Kidney (tissue), 14 donors: ENCODE measurements around the gene SH2B2. TPM values are rescaled to one million over a fixed set of nuclear protein-coding genes. Genes with fewer than 3 reads are reported as not detected.

Source experiments
- DNase-seq, 5 donors: peaks; one replicate each; pipeline ENCODE4 v3.0.0-alpha.2; 2013 to 2020
- FAIRE-seq: peaks from 2 replicates; lab custom pipeline; 2012; peaks lifted over from hg19 to GRCh38; lab: Jason Lieb, UNC
- H3K27ac ChIP-seq, 2 donors: one replicate each; pipeline ENCODE4 v1.7.0; 2013; ENCODE audit warnings: low read depth in 2 of 2, low read length in 2 of 2, inconsistent platforms in 1 of 2
- H3K27me3 ChIP-seq: one replicate; pipeline ENCODE4 v1.7.1; 2013; ENCODE audit warnings: low read length, inconsistent platforms; ENCODE audit not compliant: control insufficient read depth, insufficient read depth
- H3K36me3 ChIP-seq, 3 donors: one replicate each; pipeline versions ENCODE4 v1.7.0 to v1.7.1; 2013; ENCODE audit warnings: low read length in 3 of 3, control low read depth in 1 of 3, inconsistent platforms in 1 of 3; ENCODE audit not compliant: insufficient read depth in 3 of 3, control insufficient read depth in 2 of 3
- H3K4me1 ChIP-seq, 3 donors: one replicate each; pipeline versions ENCODE4 v1.7.0 to v1.7.1; 2013; ENCODE audit warnings: low read length in 3 of 3, inconsistent platforms in 1 of 3, low read depth in 1 of 3; ENCODE audit not compliant: control insufficient read depth in 2 of 3, insufficient read depth in 2 of 3
- H3K4me3 ChIP-seq, 3 donors: one replicate each; pipeline versions ENCODE4 v1.7.0 to v1.8.1; 2013; ENCODE audit warnings: low read length in 3 of 3, control low read depth in 1 of 3, inconsistent platforms in 1 of 3
- H3K9ac ChIP-seq, 3 donors: one replicate each; pipeline versions ENCODE4 v1.7.0 to v1.7.1; 2013; ENCODE audit warnings: low read length in 3 of 3, control low read depth in 1 of 3, inconsistent platforms in 1 of 3
- H3K9me3 ChIP-seq, 3 donors: one replicate each; pipeline versions ENCODE4 v1.7.0 to v1.7.1; 2013; ENCODE audit warnings: low read length in 3 of 3, control low read depth in 1 of 3, inconsistent platforms in 1 of 3; ENCODE audit not compliant: control insufficient read depth in 2 of 3, insufficient read depth in 1 of 3
- CTCF ChIP-seq: IDR thresholded peaks from 3 replicates; pipeline ENCODE4 v1.5.1; 2012; ENCODE audit warnings: mild to moderate bottlenecking, moderate library complexity, borderline replicate concordance; ENCODE audit not compliant: insufficient read depth; ENCODE audit errors: extremely low read depth
- intact Hi-C: fragments of 100-400 bp; cut with DNase I; formaldehyde crosslinking; loops from one replicate; pipeline ENCODE4 v1.11.1; 2022
- polyA plus RNA-seq: library from polyadenylated mRNA; stranded (reverse); fragments of 350-450 nt; fragmentation: Illumina TruSeq; extraction: RNeasy Lipid Tissue Mini Kit (QIAGEN cat#74804); gene quantifications from one replicate; pipeline ENCODE4 v1.2.3, GENCODE V29; 2014; ENCODE audit warnings: low read depth, low replicate concordance; ENCODE audit not compliant: insufficient read depth
- total RNA-seq: library from RNA; stranded (reverse); fragmentation: NEBNext Ultra II Directional; extraction: Animal tissue kit (Norgen Biotek cat#: 25700); gene quantifications from one replicate; pipeline ENCODE4 v1.2.1, GENCODE V29; 2021
- donor health status: control.
- donor health status: control.
- donor health status: control.
- donor health status: control.
- donor health status: control.
- donor health status: DM: yes; HTN: yes; CAD: no.
- donor health status: Normal renal cell carcinoma (clear cell type).

Gene SH2B2
- total and polyA plus RNA-seq, 2 donors from 2014 or later = 4.5 to 11.0 TPM

- Histone ChIP-seq H3K27ac (no peak overlapping the region), H3K4me3 (no peak overlapping the region), H3K27me3 (no peaks in the 10 kb centered on the region), H3K9ac (no peak overlapping the region), H3K9me3 (no peaks in the 10 kb centered on the region), H3K36me3 (no peaks in the 10 kb centered on the region), H3K4me1 (peaks cover 0 to 6% (median 0%) of the 10 kb centered on the region in 3 donors)
- no peak for TF ChIP-seq CTCF
- FAIRE-seq = no peak
- no peak for DNase-seq
- intact Hi-C loops = no loop called here
These were observed 30.8 kb downstream of the SH2B2 start for GRCh38 chr7:102317231-102318059.

GRCh38 chr7:102318482-102318971 is 31.9 kb downstream of the SH2B2 start:
- no peak overlapping the region for H3K9ac ChIP-seq
- no peak overlapping the region for H3K4me3 ChIP-seq
- intact Hi-C loops = no loop called here
- no peak for TF ChIP-seq CTCF
- H3K27ac ChIP-seq = no peak overlapping the region
- no peaks in the 10 kb centered on the region for H3K27me3 ChIP-seq
- DNase-seq (peak in 1 of 5 donors; percentile 89), FAIRE-seq (no peak)
- no peaks in the 10 kb centered on the region for H3K36me3 ChIP-seq
- H3K9me3 ChIP-seq = no peaks in the 10 kb centered on the region
- H3K4me1 ChIP-seq = peaks cover 0 to 6% (median 0%) of the 10 kb centered on the region in 3 donors

GRCh38 chr7:102319671-102320070 is 33.0 kb downstream of the SH2B2 start:
- no peak overlapping the region for H3K27ac ChIP-seq
- FAIRE-seq = no peak
- peaks cover 0 to 6% (median 0%) of the 10 kb centered on the region in 3 donors for H3K4me1 ChIP-seq
- no peak overlapping the region for H3K4me3 ChIP-seq
- H3K36me3 ChIP-seq = no peaks in the 10 kb centered on the region
- no peaks in the 10 kb centered on the region for H3K9me3 ChIP-seq
- no peak for TF ChIP-seq CTCF
- no peak overlapping the region for H3K9ac ChIP-seq
- intact Hi-C loops = no loop called here
- DNase-seq = no peak
- H3K27me3 ChIP-seq = no peaks in the 10 kb centered on the region
